ENCODE measurements around the gene MAGI1.
A peak's percentile ranks its signal among the peaks of the same experiment; 100 is the strongest.

MAGI1 gene

GRCh38 chr3:65713016-65713415 is 325.7 kb downstream of the MAGI1 start:
- DNase-seq (ENCODE audit: low read depth), result peak; percentile 43

DNA sequence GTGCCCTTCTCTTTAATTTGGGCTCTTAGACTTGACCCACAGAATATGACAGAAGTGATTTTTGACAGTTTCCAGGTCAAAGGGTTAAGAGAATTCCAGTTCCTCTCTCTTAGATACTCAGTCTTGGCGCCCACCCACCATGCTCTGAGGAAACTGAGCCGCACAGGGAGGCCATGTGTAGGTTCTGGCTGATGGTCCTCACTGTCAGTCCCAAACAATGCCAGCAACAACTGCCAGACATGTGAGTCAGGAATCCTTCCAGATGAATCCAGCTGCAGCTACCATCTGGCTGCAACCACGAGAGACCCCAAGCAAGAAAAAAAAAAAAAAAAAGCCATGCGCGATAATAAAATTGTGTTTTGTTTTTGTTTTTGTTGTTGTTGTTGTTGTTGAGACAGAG is 326.6 kb downstream of the MAGI1 start:
- DNase-seq (ENCODE audit: low read depth), result peak; percentile 3

- no peak for DNase-seq (ENCODE audit: low read depth)
Measured at GRCh38 chr3:65706776-65707568, 331.7 kb downstream of the MAGI1 start.

GRCh38 chr3:65706301-65706700 is 332.4 kb downstream of the MAGI1 start:
- no peak for DNase-seq (ENCODE audit: low read depth)

GRCh38 chr3:65703820-65704219 is 334.9 kb downstream of the MAGI1 start:
- DNase-seq (ENCODE audit: low read depth), result no peak

GRCh38 chr3:65703026-65703425 is 335.7 kb downstream of the MAGI1 start:
- DNase-seq (ENCODE audit: low read depth), result no peak

GRCh38 chr3:65702202-65702601 is 336.5 kb downstream of the MAGI1 start:
- DNase-seq (ENCODE audit: low read depth), result no peak

DNA sequence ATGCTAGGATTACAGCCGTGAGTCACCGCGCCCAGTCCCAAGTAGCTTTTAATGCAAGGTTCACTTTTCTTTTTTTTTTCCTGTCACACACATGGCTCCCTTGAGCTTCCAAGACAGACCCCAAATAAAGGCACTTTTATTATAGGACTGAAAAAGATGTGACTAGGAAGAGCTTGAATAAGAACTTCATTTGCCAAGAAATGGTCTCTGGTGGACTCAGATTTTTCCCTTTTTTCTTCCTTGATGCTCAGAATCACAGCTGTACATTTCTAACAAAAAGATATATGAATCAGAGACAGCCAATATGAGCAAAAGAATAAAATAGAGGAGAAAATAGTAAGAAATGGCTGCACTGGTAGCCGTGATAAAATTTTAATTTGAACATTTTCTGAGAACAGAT is 337.2 kb downstream of the MAGI1 start:
- no peak for DNase-seq (ENCODE audit: low read depth)

DNA sequence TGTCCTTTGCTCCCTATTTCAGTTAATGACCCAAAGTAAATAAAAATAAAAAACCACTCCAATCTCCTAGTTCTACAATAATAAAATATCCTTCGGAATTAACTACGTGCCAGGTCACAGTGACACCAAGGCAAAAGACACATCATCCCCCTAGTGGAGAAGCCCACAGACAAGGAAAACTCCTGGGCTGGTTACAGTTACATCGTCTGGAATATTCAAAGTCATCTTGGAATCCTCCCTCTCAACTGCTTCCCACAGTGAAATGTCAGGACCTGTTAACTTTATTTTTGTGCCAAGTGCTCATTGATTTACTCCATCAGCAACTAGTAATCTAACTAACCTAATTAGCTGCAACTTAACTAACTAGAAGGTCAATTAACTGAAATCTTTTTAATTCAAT is 349.3 kb downstream of the MAGI1 start:
- DNase-seq (ENCODE audit: low read depth), result no peak

GRCh38 chr3:65687741-65688140 is 351.0 kb downstream of the MAGI1 start:
- no peak for DNase-seq (ENCODE audit: low read depth)

- no peak for DNase-seq (ENCODE audit: low read depth)
Measured at GRCh38 chr3:65685621-65686235, 353.0 kb downstream of the MAGI1 start.

DNA sequence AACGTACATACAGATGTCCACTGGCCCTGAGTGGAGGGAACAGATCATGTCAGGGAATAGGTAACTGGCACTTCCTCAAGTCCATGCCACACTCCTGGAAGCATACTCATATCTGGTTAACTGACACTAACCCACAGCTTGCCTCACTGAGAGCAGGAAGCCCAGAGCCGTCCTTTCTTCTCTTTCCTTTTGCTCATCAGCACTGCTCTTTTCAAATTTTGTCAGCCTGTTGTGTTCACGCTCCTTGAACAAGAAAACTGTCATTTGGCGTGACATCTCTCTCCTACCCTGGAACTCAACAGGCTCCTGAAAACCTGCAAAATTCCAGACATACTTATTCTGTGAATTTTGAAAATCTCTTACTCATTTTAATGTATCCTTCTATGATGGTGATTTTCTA is 360.2 kb downstream of the MAGI1 start:
- DNase-seq (ENCODE audit: low read depth), result no peak

- DNase-seq (ENCODE audit: low read depth), result no peak
Measured at GRCh38 chr3:65677486-65678010, 361.2 kb downstream of the MAGI1 start.

GRCh38 chr3:65676580-65676979 is 362.1 kb downstream of the MAGI1 start:
- no peak for DNase-seq (ENCODE audit: low read depth)

DNA sequence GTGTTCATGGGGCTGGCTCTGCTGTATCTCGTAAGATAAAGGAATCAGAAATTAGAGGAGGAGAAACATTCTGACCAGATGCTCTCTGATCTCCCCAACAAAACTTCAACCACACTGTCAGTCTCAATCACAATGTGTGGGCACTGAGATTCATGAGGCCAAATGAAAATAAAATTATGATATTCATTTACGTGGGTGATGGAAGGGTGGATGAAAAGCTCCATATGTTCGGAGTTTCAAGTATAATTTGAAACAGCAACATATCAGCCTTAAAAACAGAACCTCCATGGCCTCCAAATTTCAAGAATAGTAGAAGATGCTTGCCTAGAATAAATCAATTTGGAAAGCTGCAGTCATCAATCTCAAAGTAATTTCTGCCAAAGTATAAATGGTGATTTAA is 363.7 kb downstream of the MAGI1 start:
- no peak for DNase-seq (ENCODE audit: low read depth)

- no peak for DNase-seq (ENCODE audit: low read depth)
Measured at GRCh38 chr3:65674226-65674625, 364.5 kb downstream of the MAGI1 start.

GRCh38 chr3:65672871-65673815 is 365.6 kb downstream of the MAGI1 start:
- DNase-seq (ENCODE audit: low read depth), result peak; percentile 45

- DNase-seq (ENCODE audit: low read depth), result no peak
Measured at GRCh38 chr3:65672061-65672460, 366.7 kb downstream of the MAGI1 start.

- no peak for DNase-seq (ENCODE audit: low read depth)
Measured at GRCh38 chr3:65671004-65671403, 367.7 kb downstream of the MAGI1 start.

- DNase-seq (ENCODE audit: low read depth), result peak; percentile 29
Measured at GRCh38 chr3:65669163-65669875, 369.4 kb downstream of the MAGI1 start.

DNA sequence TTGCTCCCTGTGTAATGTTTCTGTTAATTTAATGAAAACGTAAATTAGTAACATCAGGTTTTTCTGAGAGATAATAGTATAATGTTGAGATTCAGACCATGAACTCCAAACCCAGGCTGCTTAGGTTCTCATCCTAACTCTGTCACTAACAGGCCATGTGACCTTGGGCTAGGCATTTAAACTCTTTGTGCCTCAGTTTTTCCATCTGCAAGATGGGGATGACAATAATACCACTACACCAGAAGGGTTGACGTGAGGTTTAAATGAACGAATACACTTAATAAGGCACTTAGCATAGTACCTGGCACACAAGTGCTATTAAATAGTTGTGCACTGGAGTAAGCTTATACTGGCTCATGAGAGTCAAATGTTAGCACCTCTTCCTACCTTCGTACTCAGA is 370.8 kb downstream of the MAGI1 start:
- DNase-seq (ENCODE audit: low read depth), result no peak
